GM23338 (cell line): ENCODE results near the gene ACVRL1. TPM values are rescaled to one million over a fixed set of nuclear protein-coding genes. Genes with fewer than 3 reads are reported as not detected.

Experiments
- ATAC-seq: fragments of 200-7000 bp; cut with Tn5 transposase; 3 replicates; pipeline ENCODE4 v1.9.1; 2020
- DNase-seq: peaks from one replicate; pipeline ENCODE4 v3.0.0-alpha.2; 2015; ENCODE audit warnings: low spot score
- H2AFZ ChIP-seq: fragments of 200-600 bp; sonication (generic); 2 replicates; pipeline ENCODE4 v1.8.0; 2016; ENCODE audit warnings: antibody characterized with exemption, mild to moderate bottlenecking, moderate library complexity
- H3F3A ChIP-seq: fragments of 200-600 bp; sonication (generic); replicated peaks from 2 replicates; pipeline ENCODE4 v1.8.0; 2017; ENCODE audit warnings: antibody characterized with exemption, mixed run types, low read depth
- H3K27ac ChIP-seq: fragments of 200-600 bp; sonication (generic); 2 replicates; pipeline ENCODE4 v1.6.1; 2016; ENCODE audit warnings: low read depth
- H3K27me3 ChIP-seq: fragments of 200-600 bp; sonication (generic); 2 replicates; pipeline ENCODE4 v1.8.0; 2016; ENCODE audit warnings: mild to moderate bottlenecking, mixed run types, moderate library complexity; ENCODE audit not compliant: insufficient read depth
- H3K36me3 ChIP-seq: fragments of 200-600 bp; sonication (generic); 2 replicates; pipeline ENCODE4 v1.8.0; 2016; ENCODE audit warnings: mild to moderate bottlenecking; ENCODE audit not compliant: insufficient read depth
- H3K4me1 ChIP-seq: fragments of 200-600 bp; sonication (generic); 2 replicates; pipeline ENCODE4 v1.8.0; 2016; ENCODE audit warnings: mild to moderate bottlenecking, moderate library complexity; ENCODE audit not compliant: insufficient read depth
- H3K4me2 ChIP-seq: fragments of 200-600 bp; sonication (generic); 2 replicates; pipeline ENCODE4 v1.7.1; 2017; ENCODE audit warnings: mixed run types
- H3K4me3 ChIP-seq: fragments of 200-600 bp; sonication (generic); 2 replicates; pipeline ENCODE4 v1.6.1; 2016; ENCODE audit warnings: mixed run types
- H3K79me2 ChIP-seq: fragments of 200-600 bp; sonication (generic); replicated peaks from 2 replicates; pipeline ENCODE4 v1.8.0; 2017; ENCODE audit warnings: mild to moderate bottlenecking; ENCODE audit not compliant: insufficient read depth
- H3K9me2 ChIP-seq: fragments of 200-600 bp; sonication (generic); 2 replicates; pipeline ENCODE4 v1.8.0; 2017; ENCODE audit not compliant: insufficient read depth
- H4K20me1 ChIP-seq: fragments of 200-600 bp; sonication (generic); replicated peaks from 2 replicates; pipeline ENCODE4 v1.8.0; 2017; ENCODE audit warnings: mild to moderate bottlenecking; ENCODE audit not compliant: insufficient read depth
- H3K27ac Mint-ChIP-seq: 2 replicates; pipeline ENCODE4 v1.8.0; 2020; ENCODE audit warnings: inconsistent platforms, mild to moderate bottlenecking, moderate library complexity, mixed read lengths
- H3K27me3 Mint-ChIP-seq: 3 replicates; pipeline ENCODE4 v1.8.0; 2022; ENCODE audit warnings: low read depth, mild to moderate bottlenecking, moderate library complexity, mixed read lengths, inconsistent platforms; ENCODE audit not compliant: insufficient read depth, poor library complexity
- H3K36me3 Mint-ChIP-seq: 3 replicates; pipeline ENCODE4 v1.8.0; 2021; ENCODE audit warnings: low read depth, mild to moderate bottlenecking, inconsistent platforms, moderate library complexity, mixed read lengths
- H3K4me1 Mint-ChIP-seq: 3 replicates; pipeline ENCODE4 v1.8.0; 2020; ENCODE audit warnings: mild to moderate bottlenecking, inconsistent platforms, mixed read lengths
- H3K4me3 Mint-ChIP-seq: 3 replicates; pipeline ENCODE4 v1.8.0; 2021; ENCODE audit warnings: moderate library complexity, mild to moderate bottlenecking, inconsistent platforms, mixed read lengths
- H3K9me3 Mint-ChIP-seq: 3 replicates; pipeline ENCODE4 v1.8.0; 2020; ENCODE audit warnings: moderate library complexity, mild to moderate bottlenecking, inconsistent platforms, mixed read lengths
- REST ChIP-seq: IDR thresholded peaks from one replicate; pipeline ENCODE4 v1.6.1; 2018; ENCODE audit warnings: antibody characterized with exemption; ENCODE audit not compliant: unreplicated experiment
- STAT1 ChIP-seq: IDR thresholded peaks from one replicate; pipeline ENCODE4 v1.6.1; 2016; ENCODE audit warnings: antibody characterized with exemption; ENCODE audit not compliant: unreplicated experiment
- ZNF114 ChIP-seq: fragments of 250-450 bp; sonication (Bioruptor Pico); IDR thresholded peaks from 2 replicates; pipeline ENCODE4 v1.5.0; 2020; ENCODE audit warnings: mild to moderate bottlenecking, moderate library complexity
- ZNF462 ChIP-seq: fragments of 250-450 bp; sonication (Bioruptor Pico); IDR thresholded peaks from 2 replicates; pipeline ENCODE4 v1.5.0; 2020; ENCODE audit warnings: mild to moderate bottlenecking, moderate library complexity
- polyA plus RNA-seq: library from polyadenylated mRNA; unstranded; fragments of >200 nt; fragmentation: Nextera tagmentation; extraction: Ambion mirVana; gene quantifications from 2 replicates; pipeline ENCODE4 v1.2.1, GENCODE V29; 2016
- total RNA-seq: library from RNA; depleted of rRNA; stranded (reverse); fragments of >200 nt; shearing (Covaris generic); gene quantifications from 2 replicates; pipeline ENCODE4 v1.2.3, GENCODE V29; 2014

ACVRL1 gene
- total and polyA plus RNA-seq, 2 experiments from 2014 or later = 0.28 TPM; not detected in 1

- TF ChIP-seq ZNF462 (CRISPR knock-in tag) (no peak), STAT1 (no peak)
These were observed 46.6 kb downstream of the ACVRL1 start (continued) for GRCh38 chr12:51953864-51954263.

GRCh38 chr12:51954561-51955361, 47.5 kb downstream of the ACVRL1 start:
- no peak for DNase-seq
- no peak overlapping the region for H2AFZ ChIP-seq
- H3K36me3 ChIP-seq = no peaks in the 10 kb centered on the region
- peaks cover 41% of the 10 kb centered on the region for H4K20me1 ChIP-seq
- no peak overlapping the region for H3K27ac ChIP-seq
- peaks cover 20% of the 10 kb centered on the region for H3K4me1 Mint-ChIP-seq
- no peak overlapping the region for H3K4me2 ChIP-seq
- H3K4me3 Mint-ChIP-seq = no peak overlapping the region
- H3K36me3 Mint-ChIP-seq = 0 out of 3 replicates have a peak, but pooled peaks cover 2% of the 10 kb centered on the region
- ATAC-seq = no peak
- H3K27me3 Mint-ChIP-seq = peaks cover 21% of the 10 kb centered on the region
- H3K9me2 ChIP-seq = no peaks in the 10 kb centered on the region
- H3K79me2 ChIP-seq = peaks cover 54% of the 10 kb centered on the region
- H3K9me3 Mint-ChIP-seq = no peaks in the 10 kb centered on the region
- H3K4me3 ChIP-seq = no peak overlapping the region
- no peak overlapping the region for H3K27ac Mint-ChIP-seq
- peaks cover 10% of the 10 kb centered on the region for H3K4me1 ChIP-seq
- peaks cover 56% of the 10 kb centered on the region for H3K27me3 ChIP-seq
- 0 out of 2 replicates have a peak, but pooled peaks cover 4% of the 10 kb centered on the region for H3F3A ChIP-seq
- TF ChIP-seq ZNF462 (CRISPR knock-in tag) (no peak), REST (no peak), STAT1 (no peak), ZNF114 (no peak)
